Measurements from ENCODE around the gene CASZ1. TPM values are rescaled to one million over a fixed set of nuclear protein-coding genes. Genes with fewer than 3 reads are reported as not detected.

The CASZ1 gene
- total and polyA plus RNA-seq, 9 of the 15 experiments (the other 6 are each of a cell fraction or from before 2014, with no cell fraction given), result 0.01 to 4.0 (median 0.76) TPM; not detected in 1

DNA sequence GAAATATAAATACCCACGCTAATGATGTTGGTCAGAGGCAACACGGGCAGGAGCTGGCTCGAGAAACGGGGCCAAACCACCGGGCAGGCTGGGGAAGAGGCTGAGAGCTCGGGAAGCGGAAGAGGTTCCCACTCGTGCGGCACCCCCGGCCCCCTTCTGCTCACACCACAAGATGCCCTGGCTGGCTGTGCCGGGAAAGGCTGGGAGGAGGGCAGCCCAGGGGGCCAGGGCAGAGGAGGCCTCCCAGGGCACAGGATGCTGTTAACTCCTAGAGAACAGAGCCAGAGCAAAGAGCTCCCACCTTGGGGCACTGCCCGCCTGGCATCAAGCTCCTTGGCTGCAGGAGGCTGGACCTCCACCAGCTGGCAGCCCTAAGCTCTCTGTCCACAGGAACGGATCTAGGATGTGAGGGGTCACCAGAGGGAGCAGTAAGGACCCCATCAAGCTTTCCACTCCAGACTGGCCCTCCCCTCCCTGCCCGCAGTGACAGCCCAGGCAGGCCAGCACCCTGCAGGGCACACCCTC, 44.8 kb downstream of the CASZ1 start:
- Histone ChIP-seq H3K9me3 (replicated peaks; ENCODE audit: control insufficient read depth, insufficient read depth, low read depth, low read length) (0 out of 2 replicates have a peak, but pooled peaks cover 5% of the 10 kb centered on the region), H3K36me3 (ENCODE audit: control insufficient read depth, insufficient read depth, low read length) (no peaks in the 10 kb centered on the region), H3K9me1 (ENCODE audit: control insufficient read depth, insufficient read depth, low read length) (no peaks in the 10 kb centered on the region), H3K79me2 (ENCODE audit: control insufficient read depth, insufficient read depth, low read length) (no peaks in the 10 kb centered on the region), H3K9ac (ENCODE audit: insufficient read depth in 1 of 2, low read depth in 2 of 2, low read length in 2 of 2) (no peak overlapping the region), H3K4me2 (ENCODE audit: insufficient read depth, low read length) (no peak overlapping the region), H4K20me1 (replicated peaks; ENCODE audit: control insufficient read depth, insufficient read depth, low read length) (peaks cover 9% of the 10 kb centered on the region), H3K27ac (ENCODE audit: extremely low read depth, low read depth, low read length) (no peak overlapping the region), H3K4me1 (replicated peaks in 1 of 2; ENCODE audit: control insufficient read depth in 2 of 2, insufficient read depth in 2 of 2, low read length in 2 of 2) (peaks cover 0 to 12% of the 10 kb centered on the region in 2 experiments; a peak in 1 of 5 replicates), H3K4me3 (no peak overlapping the region), H2AFZ (ENCODE audit: low read depth, low read length) (no peak overlapping the region), H3K27me3 (ENCODE audit: control insufficient read depth in 2 of 2, insufficient read depth in 2 of 2, low read length in 2 of 2) (peaks cover 53 to 90% of the 10 kb centered on the region in 2 experiments)
- CTCF ChIA-PET (ENCODE audit: low intra/inter-chr PET ratio), result no interaction called here
- POLR2A ChIA-PET, result interaction anchor here (0.5 to 1.0 kb wide), 4 partner anchors 9 to 1144 kb away, joined by 3 to 4 read pairs (median 4); no protein-coding TSS in a partner anchor
- ATAC-seq (no peak), FAIRE-seq (no peak), DNase-seq (ENCODE audit: extremely low read depth in 1 of 4, low spot score in 3 of 4) (no peak)
- TF ChIP-seq, protein P1, sequence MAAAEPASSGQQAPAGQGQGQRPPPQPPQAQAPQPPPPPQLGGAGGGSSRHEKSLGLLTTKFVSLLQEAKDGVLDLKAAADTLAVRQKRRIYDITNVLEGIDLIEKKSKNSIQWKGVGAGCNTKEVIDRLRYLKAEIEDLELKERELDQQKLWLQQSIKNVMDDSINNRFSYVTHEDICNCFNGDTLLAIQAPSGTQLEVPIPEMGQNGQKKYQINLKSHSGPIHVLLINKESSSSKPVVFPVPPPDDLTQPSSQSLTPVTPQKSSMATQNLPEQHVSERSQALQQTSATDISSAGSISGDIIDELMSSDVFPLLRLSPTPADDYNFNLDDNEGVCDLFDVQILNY (CRISPR knock-in tag; IDR thresholded peaks at IDR 0.05), result 0 out of 2 replicates have a peak, but pooled peaks have one; percentile 20
- TF ChIP-seq, protein P2, sequence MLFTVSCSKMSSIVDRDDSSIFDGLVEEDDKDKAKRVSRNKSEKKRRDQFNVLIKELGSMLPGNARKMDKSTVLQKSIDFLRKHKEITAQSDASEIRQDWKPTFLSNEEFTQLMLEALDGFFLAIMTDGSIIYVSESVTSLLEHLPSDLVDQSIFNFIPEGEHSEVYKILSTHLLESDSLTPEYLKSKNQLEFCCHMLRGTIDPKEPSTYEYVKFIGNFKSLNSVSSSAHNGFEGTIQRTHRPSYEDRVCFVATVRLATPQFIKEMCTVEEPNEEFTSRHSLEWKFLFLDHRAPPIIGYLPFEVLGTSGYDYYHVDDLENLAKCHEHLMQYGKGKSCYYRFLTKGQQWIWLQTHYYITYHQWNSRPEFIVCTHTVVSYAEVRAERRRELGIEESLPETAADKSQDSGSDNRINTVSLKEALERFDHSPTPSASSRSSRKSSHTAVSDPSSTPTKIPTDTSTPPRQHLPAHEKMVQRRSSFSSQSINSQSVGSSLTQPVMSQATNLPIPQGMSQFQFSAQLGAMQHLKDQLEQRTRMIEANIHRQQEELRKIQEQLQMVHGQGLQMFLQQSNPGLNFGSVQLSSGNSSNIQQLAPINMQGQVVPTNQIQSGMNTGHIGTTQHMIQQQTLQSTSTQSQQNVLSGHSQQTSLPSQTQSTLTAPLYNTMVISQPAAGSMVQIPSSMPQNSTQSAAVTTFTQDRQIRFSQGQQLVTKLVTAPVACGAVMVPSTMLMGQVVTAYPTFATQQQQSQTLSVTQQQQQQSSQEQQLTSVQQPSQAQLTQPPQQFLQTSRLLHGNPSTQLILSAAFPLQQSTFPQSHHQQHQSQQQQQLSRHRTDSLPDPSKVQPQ (CRISPR knock-in tag; IDR thresholded peaks at IDR 0.05; ENCODE audit: borderline replicate concordance), result no peak
- no TSS peak for BruUV-seq (replicated peaks)
- intact Hi-C loops (cut with micrococcal nuclease) (no loop called here), in situ Hi-C loops (cut with MboI) (no loop called here)
- 2% methylated on average over 13 of the region's 14 CpGs for WGBS (ENCODE audit: insufficient coverage, low coverage, missing lambda C conversion rate)
